ELR (cell line): ENCODE data around the gene UTP11.

Experiments used
- DNase-seq: peaks from one replicate; pipeline ENCODE4 v3.0.0-alpha.2; 2015; ENCODE audit warnings: low read depth

UTP11 gene

DNA sequence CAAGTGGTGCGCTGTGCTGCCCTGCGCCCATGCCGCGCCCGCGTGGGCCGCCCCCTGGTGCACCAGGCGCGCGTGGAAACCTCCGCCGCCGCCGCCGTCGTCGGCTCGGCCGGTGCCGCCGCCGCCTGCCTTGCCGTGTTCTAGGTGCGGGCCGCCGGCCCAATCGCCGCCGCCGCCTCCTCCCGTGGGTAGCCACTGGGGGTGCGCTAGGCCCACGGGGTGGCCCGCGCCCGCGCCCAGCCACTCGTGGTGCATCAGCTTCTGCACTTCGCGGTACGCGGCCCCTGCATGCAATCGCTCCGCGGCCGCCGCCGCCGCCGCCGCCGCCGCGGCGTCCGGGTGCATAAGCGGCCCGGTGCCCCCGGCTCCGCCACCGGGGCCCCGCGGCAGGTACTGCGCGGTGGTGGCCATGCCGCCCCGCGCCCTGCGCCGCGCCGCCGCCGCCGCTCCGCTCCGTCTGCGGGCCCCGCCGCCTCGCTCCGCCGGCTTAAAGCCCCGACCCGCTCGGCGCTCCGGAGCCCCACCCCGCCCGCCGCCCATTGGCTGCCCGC, 33.9 kb downstream of the UTP11 start, which contains the start of gene POU3F1:
Gene POU3F1, minus strand, starts transcription at position 461 of the 551 bp plus-strand sequence. Its CDS starts 50 bp downstream, at position 411.
- no peak for DNase-seq

GRCh38 chr1:38046884-38047602, 34.5 kb downstream of the UTP11 start:
- peak; percentile 84 for DNase-seq

- DNase-seq = peak; percentile 28
These were observed 35.1 kb downstream of the UTP11 start for GRCh38 chr1:38047603-38048141.

DNA sequence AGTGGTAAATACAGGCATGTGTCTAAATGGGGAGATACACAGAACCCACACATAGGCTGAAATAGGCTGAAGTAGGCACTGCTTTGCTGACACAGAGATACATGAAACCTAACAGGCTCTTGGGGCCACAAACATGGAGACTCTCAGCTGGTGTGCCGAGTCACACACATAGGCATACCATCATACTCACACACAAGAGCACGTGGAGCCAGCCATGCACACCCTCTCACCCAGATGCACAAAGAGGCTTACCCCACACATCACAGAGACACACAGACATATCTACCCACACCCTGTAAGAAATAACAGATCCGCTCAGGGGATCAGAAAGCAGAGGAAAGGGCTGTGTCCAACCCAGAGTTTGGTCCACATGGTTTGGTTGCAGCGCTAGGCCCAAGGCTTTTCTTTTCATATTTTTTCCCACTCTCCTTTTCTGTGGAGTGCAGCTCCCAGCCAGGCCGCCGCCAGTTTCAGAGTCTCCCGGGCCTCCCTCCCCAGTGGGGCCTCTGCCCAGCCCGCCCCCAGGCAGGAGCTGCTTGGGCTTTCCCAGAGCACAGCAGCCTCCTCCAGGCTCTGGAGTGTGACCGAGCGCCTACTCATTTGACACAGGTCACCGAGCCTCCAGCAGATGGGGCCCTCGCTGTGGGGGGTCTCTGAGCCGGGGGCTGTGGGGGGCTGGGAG, 38.0 kb downstream of the UTP11 start:
- DNase-seq = no peak

- no peak for DNase-seq
These were observed 38.6 kb downstream of the UTP11 start for GRCh38 chr1:38051079-38051543.

GRCh38 chr1:38052750-38053415, 40.3 kb downstream of the UTP11 start:
- DNase-seq = no peak

DNA sequence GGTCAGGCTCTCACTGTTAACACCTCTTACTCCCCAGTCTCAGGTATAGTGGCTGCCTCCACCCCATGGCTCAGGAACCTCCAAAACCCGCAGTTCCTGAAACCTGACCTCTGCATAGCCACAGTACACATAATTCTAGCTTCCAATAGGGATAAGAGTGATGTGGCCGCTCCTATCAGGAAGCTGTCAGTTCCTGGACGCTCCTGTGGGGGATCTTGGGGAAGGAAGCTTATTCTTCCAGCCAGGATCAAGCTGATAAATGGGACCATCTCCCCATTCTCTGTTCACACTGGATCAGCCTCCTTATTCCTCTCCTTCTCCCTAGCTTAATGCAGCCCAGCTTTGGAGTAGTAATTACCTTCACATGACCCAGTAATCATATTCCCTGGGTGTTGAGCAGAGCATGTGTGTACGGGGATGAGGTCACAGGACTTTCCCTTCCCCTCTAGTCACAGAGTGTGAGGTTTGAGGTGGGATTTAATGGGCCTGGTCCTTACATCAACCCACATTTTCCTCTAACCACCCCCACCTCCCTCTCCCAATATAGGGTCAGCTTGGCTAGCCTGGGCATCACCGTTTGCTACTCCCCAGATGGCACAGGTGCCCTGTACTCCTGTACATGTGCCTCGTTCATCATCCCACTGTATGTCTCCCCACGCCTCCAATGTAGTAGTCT, 41.0 kb downstream of the UTP11 start:
- DNase-seq = no peak

DNA sequence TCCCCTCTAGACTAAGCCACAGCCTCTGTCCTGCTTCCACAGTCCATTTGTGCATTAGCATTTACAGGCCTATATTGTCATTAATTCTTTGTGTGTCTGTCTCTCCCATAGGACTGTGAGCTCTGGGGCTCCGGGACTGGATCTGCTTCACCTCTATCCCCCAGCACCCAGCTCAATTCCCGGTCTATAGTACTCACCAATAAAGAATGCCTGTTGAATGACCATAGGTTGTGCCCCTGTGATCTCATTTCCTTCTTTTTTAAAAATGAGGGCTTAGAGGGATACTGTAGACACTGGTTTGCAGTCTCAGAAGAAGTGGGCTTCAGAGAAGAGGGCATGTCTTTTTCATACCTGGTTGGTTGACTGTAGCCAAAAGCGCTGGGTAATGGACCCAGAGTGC, 42.9 kb downstream of the UTP11 start:
- DNase-seq = peak; percentile 74

DNA sequence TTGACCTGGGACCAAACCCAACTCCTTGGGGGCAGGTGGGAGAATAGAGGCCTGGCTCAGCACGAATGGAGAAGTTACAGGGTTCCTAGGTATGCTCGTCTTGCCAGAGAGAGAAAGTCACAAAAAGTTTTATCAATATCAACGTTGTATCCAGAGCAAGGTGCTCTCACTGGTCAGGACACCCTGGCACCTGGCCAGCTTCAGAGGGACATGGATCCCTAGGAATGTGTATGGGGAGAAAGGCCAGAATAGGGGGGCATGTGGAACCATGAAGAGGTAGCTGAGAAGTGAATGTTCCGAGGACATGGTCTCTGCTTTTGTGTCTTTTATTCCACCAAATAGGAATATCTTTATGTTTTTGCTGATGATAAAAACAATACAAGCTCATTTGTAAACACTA, 43.4 kb downstream of the UTP11 start:
- DNase-seq = no peak

DNA sequence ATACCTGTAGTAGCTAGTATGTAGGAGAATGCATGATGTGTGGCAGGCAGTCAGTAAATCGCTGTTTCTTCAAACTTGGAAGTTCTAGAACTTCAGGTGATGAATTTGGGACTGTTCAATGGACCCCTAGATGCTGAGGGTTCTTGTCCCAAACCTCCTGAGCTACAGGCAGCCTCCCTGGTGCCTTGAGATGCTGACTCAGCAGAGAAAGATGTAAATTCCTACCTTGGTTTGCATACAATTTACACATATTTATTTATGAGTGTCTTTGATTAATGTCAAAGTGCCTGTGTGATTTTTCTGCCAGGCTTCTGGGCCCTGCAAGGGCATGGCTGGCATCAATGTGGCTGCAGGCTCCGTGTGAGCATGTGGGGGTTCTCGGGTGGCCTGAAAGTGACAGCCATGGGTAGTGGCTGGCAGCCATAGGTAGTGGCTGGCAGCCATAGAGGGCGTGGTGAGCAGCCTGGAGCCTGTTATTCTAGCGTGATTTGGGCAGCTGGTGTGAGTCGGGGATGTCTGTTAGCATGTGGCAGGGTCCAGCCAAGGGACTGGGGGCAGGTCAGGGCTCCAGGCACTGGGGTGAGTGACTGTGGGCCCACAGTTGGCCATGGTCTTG, 47.2 kb downstream of the UTP11 start:
- DNase-seq = no peak

GRCh38 chr1:38060498-38060897, 48.0 kb downstream of the UTP11 start:
- DNase-seq = no peak

DNA sequence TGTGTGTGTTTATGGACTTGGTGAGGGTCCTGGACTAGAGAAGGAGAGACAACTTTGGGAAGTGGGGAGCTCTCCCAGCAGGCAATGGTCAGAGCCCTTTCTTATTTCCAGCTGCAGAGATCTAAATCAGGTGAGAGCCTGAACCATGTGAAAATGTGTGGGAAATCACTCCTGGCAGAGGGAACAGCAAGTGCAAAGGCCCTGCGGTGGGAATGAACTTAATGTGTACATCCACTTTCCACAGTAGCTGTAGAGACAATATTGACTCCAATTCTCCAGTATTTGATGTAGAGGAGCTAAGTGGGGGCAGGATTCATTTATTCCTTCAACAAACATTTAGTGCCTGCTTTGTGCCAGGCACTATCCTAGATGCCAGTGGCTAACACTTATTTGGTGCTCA, 48.8 kb downstream of the UTP11 start:
- no peak for DNase-seq

GRCh38 chr1:38061883-38062328, 49.4 kb downstream of the UTP11 start:
- DNase-seq = no peak

- DNase-seq = no peak
These were observed 50.1 kb downstream of the UTP11 start for GRCh38 chr1:38062361-38063288.

DNA sequence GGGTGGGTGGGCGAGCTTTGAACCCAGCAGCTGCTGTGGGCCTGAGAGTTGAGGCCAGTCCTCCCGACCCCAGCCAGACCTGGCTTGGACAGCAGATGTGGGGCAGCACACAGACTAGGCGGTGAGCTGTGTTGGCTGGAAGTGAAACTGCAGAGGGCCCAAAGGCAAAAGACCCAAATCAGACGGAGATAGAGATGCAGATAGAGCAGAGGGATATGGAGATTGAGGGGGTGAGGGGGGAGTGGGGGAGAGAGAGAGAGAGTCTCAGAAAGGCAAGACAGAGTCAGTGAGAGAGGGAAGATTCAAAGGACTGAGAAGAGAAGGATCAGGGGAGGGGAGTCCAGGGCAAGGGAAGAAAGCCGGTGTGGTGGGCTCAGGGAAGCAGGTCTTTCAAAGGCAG, 51.1 kb downstream of the UTP11 start:
- DNase-seq = no peak

DNA sequence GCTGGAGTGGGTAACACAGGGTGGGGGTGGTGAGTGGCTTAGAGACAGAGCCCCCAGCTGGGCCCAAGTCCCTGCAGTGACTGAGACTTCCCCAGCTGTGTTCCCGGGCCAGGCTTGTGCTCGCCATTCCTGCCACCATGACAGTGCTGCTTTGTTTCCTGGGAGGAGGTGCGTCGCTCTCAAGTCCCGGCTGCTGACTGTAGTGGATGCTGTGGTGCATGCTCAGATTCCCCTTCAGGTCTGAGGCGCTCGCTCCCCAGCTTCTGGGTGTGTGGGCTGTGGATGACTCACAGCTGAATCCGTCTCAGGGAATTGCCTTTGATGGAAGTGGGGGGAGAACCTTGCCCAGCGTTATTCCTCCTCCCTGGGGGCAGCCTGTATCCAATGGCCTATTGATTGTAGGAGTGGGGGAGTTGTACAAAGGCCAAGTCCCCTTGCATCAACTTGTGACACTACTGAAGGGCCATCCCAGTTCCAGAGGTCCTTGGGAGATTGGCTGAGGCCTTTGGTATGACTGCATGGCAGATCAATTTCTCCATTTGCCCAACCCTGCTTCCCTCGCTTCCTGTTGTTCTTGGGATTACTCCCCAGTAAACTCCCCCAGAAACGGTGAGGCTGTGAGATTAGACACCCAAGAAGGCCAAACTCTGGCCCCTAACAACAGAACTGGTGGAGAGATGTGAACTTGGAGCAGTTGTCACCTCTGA, 51.8 kb downstream of the UTP11 start:
- peak; percentile 90 for DNase-seq

DNA sequence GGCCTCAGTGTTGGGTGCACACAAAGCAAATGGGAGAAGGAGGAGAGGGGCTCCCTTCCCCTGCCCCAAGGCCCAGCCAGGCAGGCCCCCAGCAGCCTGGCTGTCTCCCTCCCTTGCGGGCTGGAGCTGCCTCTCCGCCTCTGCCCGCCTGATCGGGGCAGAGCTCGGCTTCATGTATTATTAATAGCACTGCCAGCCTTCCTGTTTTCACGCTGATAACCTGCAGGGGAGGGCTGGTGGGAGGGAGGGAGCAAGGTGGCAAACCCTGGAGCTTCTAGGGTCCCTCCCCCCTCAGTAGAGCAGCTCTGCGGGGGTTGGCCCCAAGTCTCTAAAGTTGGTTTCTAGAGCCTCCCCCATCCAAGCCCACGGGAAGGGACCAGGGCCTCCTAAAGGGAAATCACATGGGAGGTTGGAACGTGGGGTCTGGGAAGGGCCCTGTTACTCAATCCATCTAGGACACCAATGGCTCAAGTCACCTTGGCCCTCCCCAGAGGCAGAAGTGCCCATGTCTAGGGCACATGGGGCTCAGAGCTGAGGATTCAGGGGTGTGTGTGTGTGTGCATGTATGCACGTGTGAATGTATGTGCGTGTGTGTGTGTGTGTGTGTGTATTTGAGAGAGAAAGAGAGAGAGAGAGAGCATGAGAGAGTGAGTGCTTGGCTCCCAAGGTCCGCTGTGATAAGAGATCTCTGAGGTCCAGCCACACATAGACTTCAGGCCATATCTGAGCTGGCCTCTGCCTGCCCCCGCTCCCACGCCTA, 55.9 kb downstream of the UTP11 start:
- no peak for DNase-seq

DNA sequence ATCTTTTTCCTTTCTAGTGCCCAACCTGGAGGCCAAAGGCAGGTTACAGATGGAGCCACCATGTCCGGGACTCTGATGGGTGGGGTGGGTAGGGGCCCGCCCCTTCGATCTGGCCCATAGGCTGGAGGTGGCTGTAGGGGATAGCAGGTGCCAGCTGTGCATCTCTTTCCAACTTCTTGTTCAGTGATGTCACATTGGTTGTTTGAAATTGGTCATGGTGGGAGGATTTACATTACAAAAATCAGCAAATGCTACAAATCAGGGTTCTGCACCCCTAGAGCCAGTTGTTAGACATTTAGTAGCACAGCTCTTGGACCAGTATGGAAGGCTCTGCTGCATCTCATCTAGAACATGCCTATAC, 56.4 kb downstream of the UTP11 start:
- DNase-seq = no peak
